ENCODE measurements around the gene RPL15.
"Not testable (repeated sequence)": the region's sequence is repeated elsewhere in the genome, so short reads cannot be mapped to it uniquely, and the experiment has no call there.

Gene RPL15

DNA sequence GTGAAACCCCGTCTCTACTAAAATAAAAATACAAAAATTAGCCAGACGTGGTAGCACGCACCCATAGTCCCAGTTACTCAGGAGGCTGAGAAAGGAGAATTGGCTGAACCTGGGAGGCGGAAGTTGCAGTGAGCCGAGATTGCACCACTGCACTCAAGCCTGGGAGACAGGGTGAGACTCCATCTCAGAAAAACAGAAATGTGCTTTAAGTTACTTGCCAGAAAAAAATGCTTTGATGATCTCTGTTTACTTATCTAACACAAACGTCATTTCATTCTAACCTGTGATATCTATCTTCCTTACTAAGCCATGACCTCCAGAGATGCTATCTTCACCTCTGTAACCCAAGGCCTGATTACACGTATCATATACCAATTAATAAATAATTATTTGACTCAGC is 7.6 kb upstream of the RPL15 start:
- H3K9me3 ChIP-seq (ENCODE audit: insufficient read depth, low read length), result no peaks in the 10 kb centered on the region
- no peaks in the 10 kb centered on the region for H3K79me2 ChIP-seq (ENCODE audit: insufficient read depth, low read length)
- no peak overlapping the region for H2AFZ ChIP-seq (ENCODE audit: low read depth, low read length, severe bottlenecking)
- TF ChIP-seq, protein P1, sequence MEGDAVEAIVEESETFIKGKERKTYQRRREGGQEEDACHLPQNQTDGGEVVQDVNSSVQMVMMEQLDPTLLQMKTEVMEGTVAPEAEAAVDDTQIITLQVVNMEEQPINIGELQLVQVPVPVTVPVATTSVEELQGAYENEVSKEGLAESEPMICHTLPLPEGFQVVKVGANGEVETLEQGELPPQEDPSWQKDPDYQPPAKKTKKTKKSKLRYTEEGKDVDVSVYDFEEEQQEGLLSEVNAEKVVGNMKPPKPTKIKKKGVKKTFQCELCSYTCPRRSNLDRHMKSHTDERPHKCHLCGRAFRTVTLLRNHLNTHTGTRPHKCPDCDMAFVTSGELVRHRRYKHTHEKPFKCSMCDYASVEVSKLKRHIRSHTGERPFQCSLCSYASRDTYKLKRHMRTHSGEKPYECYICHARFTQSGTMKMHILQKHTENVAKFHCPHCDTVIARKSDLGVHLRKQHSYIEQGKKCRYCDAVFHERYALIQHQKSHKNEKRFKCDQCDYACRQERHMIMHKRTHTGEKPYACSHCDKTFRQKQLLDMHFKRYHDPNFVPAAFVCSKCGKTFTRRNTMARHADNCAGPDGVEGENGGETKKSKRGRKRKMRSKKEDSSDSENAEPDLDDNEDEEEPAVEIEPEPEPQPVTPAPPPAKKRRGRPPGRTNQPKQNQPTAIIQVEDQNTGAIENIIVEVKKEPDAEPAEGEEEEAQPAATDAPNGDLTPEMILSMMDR (IDR thresholded peaks at IDR 0.05; ENCODE audit: insufficient read depth, low read length, poor library complexity, severe bottlenecking), result no peak
- H3K27me3 ChIP-seq (ENCODE audit: low read length), result no peaks in the 10 kb centered on the region
- H3K27ac ChIP-seq (ENCODE audit: low read depth, low read length), result no peak overlapping the region
- no peaks in the 10 kb centered on the region for H3F3A ChIP-seq (ENCODE audit: insufficient read depth)
- no peak overlapping the region for H3K9ac ChIP-seq (ENCODE audit: low read length)
- no peaks in the 10 kb centered on the region for H3K9me2 ChIP-seq (replicated peaks; ENCODE audit: insufficient read depth, low read length)
- no peak overlapping the region for H3K4me2 ChIP-seq (ENCODE audit: low read depth, low read length, poor library complexity, severe bottlenecking)
- H3K4me3 ChIP-seq (ENCODE audit: insufficient read depth, low read length, poor library complexity, severe bottlenecking), result no peak overlapping the region
- no peaks in the 10 kb centered on the region for H4K20me1 ChIP-seq (ENCODE audit: low read depth, low read length)
- peaks cover 3% of the 10 kb centered on the region; the same call in 1 of the 2 replicates for H3K36me3 ChIP-seq (ENCODE audit: low read length)

DNA sequence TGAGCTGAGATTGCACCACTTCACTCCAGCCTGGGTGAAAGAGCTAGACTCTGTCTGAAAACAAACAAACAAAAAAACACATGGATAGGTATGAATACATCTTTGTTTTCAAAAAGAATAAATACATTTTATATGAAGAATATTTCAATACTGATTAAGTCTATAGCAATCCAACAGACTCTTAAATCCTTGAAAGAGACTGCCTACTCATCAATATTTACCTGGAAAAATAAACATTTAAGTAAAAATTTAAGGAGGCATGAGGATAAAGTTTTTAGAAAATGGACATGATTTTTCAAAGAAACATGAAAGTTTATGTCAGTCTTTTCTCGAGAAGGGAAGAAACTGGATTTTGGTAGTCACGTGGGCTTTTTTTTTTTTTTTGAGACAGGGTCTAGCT is 5.5 kb upstream of the RPL15 start:
- Histone ChIP-seq H3K4me3 (ENCODE audit: insufficient read depth, low read length, poor library complexity, severe bottlenecking) (no peak overlapping the region), H3K4me2 (ENCODE audit: low read depth, low read length, poor library complexity, severe bottlenecking) (no peak overlapping the region), H3K9me3 (ENCODE audit: insufficient read depth, low read length) (no peaks in the 10 kb centered on the region), H3K27me3 (ENCODE audit: low read length) (no peaks in the 10 kb centered on the region), H3K36me3 (ENCODE audit: low read length) (peaks cover 3% of the 10 kb centered on the region; the same call in 1 of the 2 replicates), H2AFZ (ENCODE audit: low read depth, low read length, severe bottlenecking) (no peak overlapping the region), H3K79me2 (ENCODE audit: insufficient read depth, low read length) (no peaks in the 10 kb centered on the region), H3K27ac (ENCODE audit: low read depth, low read length) (no peak overlapping the region), H3K9ac (ENCODE audit: low read length) (no peak overlapping the region), H3K9me2 (replicated peaks; ENCODE audit: insufficient read depth, low read length) (no peaks in the 10 kb centered on the region), H4K20me1 (ENCODE audit: low read depth, low read length) (no peaks in the 10 kb centered on the region), H3F3A (ENCODE audit: insufficient read depth) (0 out of 2 replicates have a peak, but pooled peaks cover 7% of the 10 kb centered on the region)
- TF ChIP-seq, protein P1 (IDR thresholded peaks at IDR 0.05; ENCODE audit: insufficient read depth, low read length, poor library complexity, severe bottlenecking), result no peak
- TF ChIP-seq EZH2phosphoT487 (conservative IDR thresholded peaks at IDR 0.05; ENCODE audit: low read length), result no peak

DNA sequence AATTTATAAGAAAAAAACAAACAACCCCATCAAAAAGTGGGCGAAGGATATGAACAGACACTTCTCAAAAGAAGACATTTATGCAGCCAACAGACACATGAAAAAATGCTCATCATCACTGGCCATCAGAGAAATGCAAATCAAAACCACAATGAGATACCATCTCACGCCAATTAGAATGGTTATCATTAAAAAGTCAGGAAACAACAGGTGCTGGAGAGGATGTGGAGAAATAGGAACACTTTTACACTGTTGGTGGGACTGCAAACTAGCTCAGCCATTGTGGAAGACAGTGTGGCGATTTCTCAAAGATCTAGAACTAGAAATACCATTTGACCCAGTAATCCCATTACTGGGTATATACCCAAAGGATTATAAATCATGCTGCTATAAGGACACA is 4.6 kb upstream of the RPL15 start:
- not testable (repeated sequence) for H3K27me3 ChIP-seq (ENCODE audit: low read length); H3K36me3 ChIP-seq (ENCODE audit: low read length); H3K4me3 ChIP-seq (ENCODE audit: insufficient read depth, low read length, poor library complexity, severe bottlenecking); H3K9me2 ChIP-seq (replicated peaks; ENCODE audit: insufficient read depth, low read length); H3K27ac ChIP-seq (ENCODE audit: low read depth, low read length); H3K9me3 ChIP-seq (ENCODE audit: insufficient read depth, low read length); H2AFZ ChIP-seq (ENCODE audit: low read depth, low read length, severe bottlenecking); H3K9ac ChIP-seq (ENCODE audit: low read length); H3K79me2 ChIP-seq (ENCODE audit: insufficient read depth, low read length); H3K4me2 ChIP-seq (ENCODE audit: low read depth, low read length, poor library complexity, severe bottlenecking); H4K20me1 ChIP-seq (ENCODE audit: low read depth, low read length)
- peaks cover 11% of the 10 kb centered on the region; the same call in 1 of the 2 replicates for H3F3A ChIP-seq (ENCODE audit: insufficient read depth)

DNA sequence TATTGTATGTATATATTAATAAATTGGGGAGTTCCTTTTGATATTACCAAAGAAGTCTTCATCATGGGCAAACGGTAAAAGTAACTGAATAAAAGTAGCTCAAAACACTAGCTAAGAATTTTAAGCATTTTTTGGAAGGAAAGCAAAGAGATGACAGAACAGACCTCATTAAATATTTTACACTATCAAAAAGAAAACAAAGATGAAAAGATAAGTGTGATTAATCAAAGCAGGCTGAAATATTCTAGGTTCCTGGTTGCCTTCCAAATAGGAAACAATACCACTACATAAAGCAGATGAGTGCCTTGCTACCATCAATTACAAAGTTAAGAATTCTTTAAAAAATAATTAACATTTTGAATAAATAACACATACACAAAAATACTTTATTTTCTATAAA is 3.8 kb upstream of the RPL15 start:
- Histone ChIP-seq H3K79me2 (ENCODE audit: insufficient read depth, low read length) (peaks cover 12% of the 10 kb centered on the region), H3K27me3 (ENCODE audit: low read length) (no peaks in the 10 kb centered on the region), H3K9me3 (ENCODE audit: insufficient read depth, low read length) (no peaks in the 10 kb centered on the region), H3K4me3 (ENCODE audit: insufficient read depth, low read length, poor library complexity, severe bottlenecking) (no peak overlapping the region), H3K36me3 (ENCODE audit: low read length) (peaks cover 6% of the 10 kb centered on the region), H3K27ac (ENCODE audit: low read depth, low read length) (no peak overlapping the region), H3K4me2 (ENCODE audit: low read depth, low read length, poor library complexity, severe bottlenecking) (no peak overlapping the region), H3F3A (ENCODE audit: insufficient read depth) (peaks cover 19% of the 10 kb centered on the region), H4K20me1 (ENCODE audit: low read depth, low read length) (peaks cover 4% of the 10 kb centered on the region), H3K9me2 (replicated peaks; ENCODE audit: insufficient read depth, low read length) (no peaks in the 10 kb centered on the region), H3K9ac (ENCODE audit: low read length) (no peak overlapping the region), H2AFZ (ENCODE audit: low read depth, low read length, severe bottlenecking) (no peak overlapping the region)
- TF ChIP-seq EZH2phosphoT487 (conservative IDR thresholded peaks at IDR 0.05; ENCODE audit: low read length), result no peak
- TF ChIP-seq, protein P1 (IDR thresholded peaks at IDR 0.05; ENCODE audit: insufficient read depth, low read length, poor library complexity, severe bottlenecking), result no peak

Measured in SU-DHL-6 (cell line).